ENCODE measurements around the gene PSTPIP1. TPM values are rescaled to one million over a fixed set of nuclear protein-coding genes. Genes with fewer than 3 reads are reported as not detected.
A peak's percentile ranks its signal among the peaks of the same experiment; 100 is the strongest.

The PSTPIP1 gene
- total and polyA plus RNA-seq, 2 of the 4 experiments (the other 2 are of a cell fraction) = 0.36 to 1.1 TPM

DNA sequence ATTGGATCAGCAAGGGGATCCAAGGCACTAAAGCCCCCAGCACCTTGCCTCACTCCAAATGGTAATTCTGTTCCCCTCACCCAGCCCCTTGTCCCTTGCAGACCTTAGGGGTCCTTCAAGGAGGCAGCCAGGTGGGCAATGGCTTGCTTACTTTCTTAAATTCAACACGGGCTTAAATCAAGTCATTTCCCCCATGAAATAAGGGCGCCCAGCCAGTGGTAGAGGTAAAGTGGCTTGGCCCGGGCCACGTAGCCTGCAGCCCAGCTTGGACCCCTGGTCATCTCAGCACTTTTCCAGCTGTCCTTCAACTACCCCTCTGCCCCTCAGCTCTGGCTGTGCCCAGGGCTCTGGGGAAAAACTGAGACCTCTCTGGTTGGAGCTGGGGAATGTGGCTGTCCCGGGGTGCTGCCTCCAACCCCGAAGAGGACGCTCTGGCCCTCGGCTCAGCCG, 1.2 kb downstream of the PSTPIP1 start:
- 55% methylated on average over 2 of the region's 9 CpGs; no CpG with 5 or more reads in 1 of the 2 experiments for WGBS, 2 experiments (ENCODE audit: extremely low coverage in 2 of 2, insufficient read length in 1 of 2)
- no peak for DNase-seq
- intact Hi-C loops (cut with micrococcal nuclease) = no loop called here

More for the DNA sequence above, 1.2 kb downstream of the PSTPIP1 start:
- Histone ChIP-seq H3K14ac (replicated peaks; ENCODE audit: low read depth, low read length) (0 out of 2 replicates have a peak overlapping the region, but pooled peaks have one; percentile 37), H2AK5ac (ENCODE audit: low read depth, low read length) (no peak overlapping the region), H2AK9ac (replicated peaks; ENCODE audit: low read depth, low read length, poor library complexity) (no peak overlapping the region), H3K27ac (ENCODE audit: insufficient read depth, low read length) (no peak overlapping the region), H3K27me3 (ENCODE audit: control insufficient read depth, insufficient read depth, low read length) (peaks cover 13% of the 10 kb centered on the region), H3K9ac (ENCODE audit: low read depth, low read length) (no peak overlapping the region), H2BK15ac (ENCODE audit: low read depth, low read length) (no peak overlapping the region), H2AFZ (replicated peaks; ENCODE audit: low read length, poor library complexity) (peak overlapping the region; percentile 85), H2BK20ac (ENCODE audit: low read depth, low read length) (no peak overlapping the region), H4K5ac (ENCODE audit: low read depth, low read length) (no peak overlapping the region), H3K4me1 (ENCODE audit: control insufficient read depth, insufficient read depth, low read length) (peaks cover 8% of the 10 kb centered on the region), H3K9me3 (ENCODE audit: control insufficient read depth, insufficient read depth, low read length) (no peaks in the 10 kb centered on the region), H2BK120ac (ENCODE audit: low read depth, low read length) (no peak overlapping the region), H3K9me1 (ENCODE audit: insufficient read depth, low read length) (0 out of 2 replicates have a peak, but pooled peaks cover 3% of the 10 kb centered on the region), H3K18ac (ENCODE audit: low read depth, low read length) (no peak overlapping the region; the same call in 1 of the 2 replicates), H3K56ac (ENCODE audit: extremely low read depth, insufficient read depth, low read length) (no peak overlapping the region), H3K4me3 (ENCODE audit: insufficient read depth, low read depth, low read length) (no peak overlapping the region), H4K91ac (ENCODE audit: insufficient read depth, low read depth, low read length) (peak overlapping the region; percentile 39; the same call in 1 of the 2 replicates), H4K8ac (ENCODE audit: low read depth in 2 of 2, low read length in 2 of 2) (peak overlapping the region; percentile 41 to 83; a peak in 2 of 4 replicates), H3K4me2 (ENCODE audit: low read depth, low read length) (no peak overlapping the region), H3K36me3 (ENCODE audit: control insufficient read depth, insufficient read depth, low read length) (no peaks in the 10 kb centered on the region), H4K20me1 (ENCODE audit: insufficient read depth, low read length) (no peaks in the 10 kb centered on the region), H3K23ac (ENCODE audit: low read depth, low read length) (no peak overlapping the region), H3K4ac (ENCODE audit: low read depth, low read length) (0 out of 2 replicates have a peak overlapping the region, but pooled peaks have one; percentile 41), H2BK5ac (ENCODE audit: low read depth, low read length, poor library complexity, severe bottlenecking) (no peak overlapping the region), H3K79me1 (ENCODE audit: low read depth in 1 of 2, low read length in 2 of 2) (no peaks in the 10 kb centered on the region)
- no TSS peak for BruUV-seq (replicated peaks)
- no peak for ATAC-seq (ENCODE audit: low read depth)
- dilution Hi-C loops (cut with HindIII; ENCODE audit: low sequenced_read_pairs, unreplicated experiment) (no loop called here), in situ Hi-C loops (cut with MboI; ENCODE audit: low sequenced_read_pairs) (no loop called here)
- no peak for TF ChIP-seq CHD1 (IDR thresholded peaks at IDR 0.05; ENCODE audit: low read depth, low read length)
- TF ChIP-seq, protein P1, sequence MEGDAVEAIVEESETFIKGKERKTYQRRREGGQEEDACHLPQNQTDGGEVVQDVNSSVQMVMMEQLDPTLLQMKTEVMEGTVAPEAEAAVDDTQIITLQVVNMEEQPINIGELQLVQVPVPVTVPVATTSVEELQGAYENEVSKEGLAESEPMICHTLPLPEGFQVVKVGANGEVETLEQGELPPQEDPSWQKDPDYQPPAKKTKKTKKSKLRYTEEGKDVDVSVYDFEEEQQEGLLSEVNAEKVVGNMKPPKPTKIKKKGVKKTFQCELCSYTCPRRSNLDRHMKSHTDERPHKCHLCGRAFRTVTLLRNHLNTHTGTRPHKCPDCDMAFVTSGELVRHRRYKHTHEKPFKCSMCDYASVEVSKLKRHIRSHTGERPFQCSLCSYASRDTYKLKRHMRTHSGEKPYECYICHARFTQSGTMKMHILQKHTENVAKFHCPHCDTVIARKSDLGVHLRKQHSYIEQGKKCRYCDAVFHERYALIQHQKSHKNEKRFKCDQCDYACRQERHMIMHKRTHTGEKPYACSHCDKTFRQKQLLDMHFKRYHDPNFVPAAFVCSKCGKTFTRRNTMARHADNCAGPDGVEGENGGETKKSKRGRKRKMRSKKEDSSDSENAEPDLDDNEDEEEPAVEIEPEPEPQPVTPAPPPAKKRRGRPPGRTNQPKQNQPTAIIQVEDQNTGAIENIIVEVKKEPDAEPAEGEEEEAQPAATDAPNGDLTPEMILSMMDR (conservative IDR thresholded peaks at IDR 0.05; ENCODE audit: low read depth, low read length) = no peak
- TF ChIP-seq MAZ (IDR thresholded peaks at IDR 0.05; ENCODE audit: borderline replicate concordance, low read depth, low read length) = no peak
- TF ChIP-seq RAD21 (IDR thresholded peaks at IDR 0.05; ENCODE audit: low read length) = no peak
- no peak for TF ChIP-seq RCOR1 (IDR thresholded peaks at IDR 0.05; ENCODE audit: insufficient replicate concordance, low read length)
- TF ChIP-seq, protein P2, sequence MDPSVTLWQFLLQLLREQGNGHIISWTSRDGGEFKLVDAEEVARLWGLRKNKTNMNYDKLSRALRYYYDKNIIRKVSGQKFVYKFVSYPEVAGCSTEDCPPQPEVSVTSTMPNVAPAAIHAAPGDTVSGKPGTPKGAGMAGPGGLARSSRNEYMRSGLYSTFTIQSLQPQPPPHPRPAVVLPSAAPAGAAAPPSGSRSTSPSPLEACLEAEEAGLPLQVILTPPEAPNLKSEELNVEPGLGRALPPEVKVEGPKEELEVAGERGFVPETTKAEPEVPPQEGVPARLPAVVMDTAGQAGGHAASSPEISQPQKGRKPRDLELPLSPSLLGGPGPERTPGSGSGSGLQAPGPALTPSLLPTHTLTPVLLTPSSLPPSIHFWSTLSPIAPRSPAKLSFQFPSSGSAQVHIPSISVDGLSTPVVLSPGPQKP (IDR thresholded peaks at IDR 0.05; ENCODE audit: borderline replicate concordance, low read depth, low read length) = no peak
- CTCF ChIA-PET = interaction anchor here (1.1 kb wide), 1 partner anchor 102 kb away, joined by 3 read pairs; no protein-coding TSS in a partner anchor
- POLR2A ChIA-PET (ENCODE audit: unreplicated experiment) = no interaction called here
